H1 (cell line): ENCODE measurements around the gene HK1. TPM values are rescaled to one million over a fixed set of nuclear protein-coding genes. Genes with fewer than 3 reads are reported as not detected.
A peak's percentile ranks its signal among the peaks of the same experiment; 100 is the strongest.

ENCODE experiments used
- ATF2 ChIP-seq: IDR thresholded peaks from 2 replicates; pipeline ENCODE4 v1.6.1; 2012; ENCODE audit warnings: low read length, inconsistent platforms
- CHD7 ChIP-seq: fragments of 300-600 bp; sonication (generic); IDR thresholded peaks from 2 replicates; pipeline ENCODE4 v1.7.1; 2012; ENCODE audit warnings: low read length, moderate library complexity, mild to moderate bottlenecking, inconsistent platforms; ENCODE audit not compliant: insufficient replicate concordance
- EZH2 ChIP-seq: fragments of 200-600 bp; sonication (generic); IDR thresholded peaks from 2 replicates; pipeline ENCODE4 v1.7.1; 2012; ENCODE audit warnings: low read depth, mild to moderate bottlenecking, moderate library complexity, low read length, inconsistent platforms; ENCODE audit not compliant: severe bottlenecking
- HDAC2 ChIP-seq, 2 experiments: fragments of 300-600 bp in 1 of 2; sonication (generic) in 1 of 2; IDR thresholded peaks; 2 replicates each; pipeline ENCODE4 v1.6.1; 2011 to 2012; ENCODE audit warnings: low read depth in 2 of 2, low read length in 2 of 2, mild to moderate bottlenecking in 2 of 2, moderate library complexity in 2 of 2, borderline replicate concordance in 1 of 2, inconsistent platforms in 1 of 2
- JUN ChIP-seq: IDR thresholded peaks from 2 replicates; pipeline ENCODE4 v1.6.1; 2011; ENCODE audit warnings: low read depth, mild to moderate bottlenecking, improper control_type of control experiment, low read length
- JUND ChIP-seq: IDR thresholded peaks from 2 replicates; pipeline ENCODE4 v1.6.1; 2011; ENCODE audit warnings: mild to moderate bottlenecking, improper control_type of control experiment, low read length
- NANOG ChIP-seq: IDR thresholded peaks from 2 replicates; pipeline ENCODE4 v1.6.1; 2011; ENCODE audit warnings: low read length, low read depth, mild to moderate bottlenecking, inconsistent platforms; ENCODE audit not compliant: insufficient read depth, poor library complexity, severe bottlenecking
- RXRA ChIP-seq: IDR thresholded peaks from 2 replicates; pipeline ENCODE4 v1.6.1; 2011; ENCODE audit warnings: low read depth, mild to moderate bottlenecking, low read length, moderate library complexity; ENCODE audit not compliant: insufficient read depth
- TEAD4 ChIP-seq: IDR thresholded peaks from 2 replicates; pipeline ENCODE4 v1.6.1; 2012; ENCODE audit warnings: low read depth, low read length, inconsistent platforms, mixed read lengths
- polyA plus RNA-seq, 7 experiments: library from polyadenylated mRNA; depleted of rRNA in 3 of 7; stranded (reverse) in 5 of 7; unstranded in 2 of 7; fragments of >200 nt in 5 of 7; fragments of 200-250 nt in 2 of 7; gene quantifications; 1 replicate in 5 of 7; 2 replicates in 1 of 7; 4 replicates in 1 of 7; pipeline versions ENCODE4 v1.2.1 to v1.2.3, GENCODE V29; 2011 to 2013; ENCODE audit warnings: missing spikeins in 2 of 7, mixed read lengths in 2 of 7
- total RNA-seq: library from RNA; stranded (reverse); fragmentation: NEBNext Ultra II Directional; extraction: Animal tissue kit (Norgen Biotek cat#: 25700); gene quantifications from 2 replicates; pipeline ENCODE4 v1.2.1, GENCODE V29; 2021

HK1 gene
- total and polyA plus RNA-seq, 2 of the 8 experiments (the other 6 are each of a cell fraction or from before 2014, with no cell fraction given) = 55.8 to 247 TPM

- TF ChIP-seq CHD7 (no peak), TEAD4 (no peak), ATF2 (no peak), JUN (no peak), EZH2 (no peak), JUND (0 out of 2 replicates have a peak, but pooled peaks have one; percentile 10), RXRA (no peak), HDAC2 (IDR thresholded peaks at IDR 0.05; ENCODE audit: borderline replicate concordance in 1 of 2, low read depth in 2 of 2, low read length in 2 of 2) (no peak), NANOG (no peak)
These were observed 114.2 kb downstream of the HK1 start (continued) for GRCh38 chr10:69392481-69393000.
